ENCODE measurements around the gene ANTXR2.

GRCh38 chr4:80026100-80026499, 46.9 kb downstream of the ANTXR2 start:
- TF ChIP-seq ZBTB5 (IDR thresholded peaks at IDR 0.05) (no peak), IRF1 (CRISPR knock-in tag; IDR thresholded peaks at IDR 0.05; ENCODE audit: borderline replicate concordance) (no peak), ZNF699 (CRISPR knock-in tag; IDR thresholded peaks at IDR 0.05; ENCODE audit: insufficient replicate concordance) (no peak), REST (IDR thresholded peaks at IDR 0.05; ENCODE audit: borderline replicate concordance) (no peak), REST (CRISPR knock-in tag; IDR thresholded peaks at IDR 0.05; ENCODE audit: low read depth) (no peak), NFRKB (IDR thresholded peaks at IDR 0.05; ENCODE audit: low read depth) (no peak), ZNF121 (CRISPR knock-in tag; conservative IDR thresholded peaks at IDR 0.05) (no peak), HOXB6 (CRISPR knock-in tag; IDR thresholded peaks at IDR 0.05; ENCODE audit: borderline replicate concordance) (no peak)

Data from K562 (cell line).